Suppressor macrophage (primary cell): ENCODE measurements around the gene DTNA.
A peak's percentile ranks its signal among the peaks of the same experiment; 100 is the strongest.
"Not testable (repeated sequence)": the region's sequence is repeated elsewhere in the genome, so short reads cannot be mapped to it uniquely, and the experiment has no call there.

Experiments used
- DNase-seq, 4 experiments: peaks; one replicate each; pipeline ENCODE4 v3.0.0-alpha.2; 2020 to 2022

DTNA gene

GRCh38 chr18:34909637-34910364 lies 199.7 kb downstream of the DTNA start:
- no peak for DNase-seq

- DNase-seq, result no peak
Observed at GRCh38 chr18:34911081-34911480, 201.0 kb downstream of the DTNA start.

- DNase-seq, result no peak
Observed at GRCh38 chr18:34911661-34912384, 201.7 kb downstream of the DTNA start.

- no peak for DNase-seq
Observed at GRCh38 chr18:34913837-34914661, 204.0 kb downstream of the DTNA start.

- DNase-seq, result no peak
Observed at GRCh38 chr18:34915046-34915445, 204.9 kb downstream of the DTNA start.

- DNase-seq, result not testable (repeated sequence)
Observed at GRCh38 chr18:34916539-34916938, 206.4 kb downstream of the DTNA start.

GRCh38 chr18:34918856-34919255 lies 208.8 kb downstream of the DTNA start:
- DNase-seq, result no peak

- no peak for DNase-seq
Observed at GRCh38 chr18:34921226-34921625, 211.1 kb downstream of the DTNA start.

GRCh38 chr18:34921811-34922385 lies 211.8 kb downstream of the DTNA start:
- no peak for DNase-seq

GRCh38 chr18:34922594-34922993 lies 212.5 kb downstream of the DTNA start:
- not testable (repeated sequence) for DNase-seq

GRCh38 chr18:34923911-34924310 lies 213.8 kb downstream of the DTNA start:
- DNase-seq, result no peak

GRCh38 chr18:34926683-34927082 lies 216.6 kb downstream of the DTNA start:
- DNase-seq, result no peak

GRCh38 chr18:34928088-34928753 lies 218.1 kb downstream of the DTNA start:
- DNase-seq, result no peak

GRCh38 chr18:34928754-34929335 lies 218.7 kb downstream of the DTNA start:
- DNase-seq, result no peak

GRCh38 chr18:34929336-34929780 lies 219.3 kb downstream of the DTNA start:
- DNase-seq, result no peak

- no peak for DNase-seq
Observed at GRCh38 chr18:34932363-34932762, 222.3 kb downstream of the DTNA start.

- DNase-seq, result peak in 2 of 4 experiments; percentile 14
Observed at GRCh38 chr18:34932792-34933466, 222.8 kb downstream of the DTNA start.

GRCh38 chr18:34933909-34934661 lies 224.0 kb downstream of the DTNA start:
- DNase-seq, result no peak

- no peak for DNase-seq
Observed at GRCh38 chr18:34936772-34937171, 226.7 kb downstream of the DTNA start.

- no peak for DNase-seq
Observed at GRCh38 chr18:34938090-34938489, 228.0 kb downstream of the DTNA start.
